ENCODE results near the gene ST7.
"Not testable (repeated sequence)": the region's sequence is repeated elsewhere in the genome, so short reads cannot be mapped to it uniquely, and the experiment has no call there.

The ST7 gene

DNA sequence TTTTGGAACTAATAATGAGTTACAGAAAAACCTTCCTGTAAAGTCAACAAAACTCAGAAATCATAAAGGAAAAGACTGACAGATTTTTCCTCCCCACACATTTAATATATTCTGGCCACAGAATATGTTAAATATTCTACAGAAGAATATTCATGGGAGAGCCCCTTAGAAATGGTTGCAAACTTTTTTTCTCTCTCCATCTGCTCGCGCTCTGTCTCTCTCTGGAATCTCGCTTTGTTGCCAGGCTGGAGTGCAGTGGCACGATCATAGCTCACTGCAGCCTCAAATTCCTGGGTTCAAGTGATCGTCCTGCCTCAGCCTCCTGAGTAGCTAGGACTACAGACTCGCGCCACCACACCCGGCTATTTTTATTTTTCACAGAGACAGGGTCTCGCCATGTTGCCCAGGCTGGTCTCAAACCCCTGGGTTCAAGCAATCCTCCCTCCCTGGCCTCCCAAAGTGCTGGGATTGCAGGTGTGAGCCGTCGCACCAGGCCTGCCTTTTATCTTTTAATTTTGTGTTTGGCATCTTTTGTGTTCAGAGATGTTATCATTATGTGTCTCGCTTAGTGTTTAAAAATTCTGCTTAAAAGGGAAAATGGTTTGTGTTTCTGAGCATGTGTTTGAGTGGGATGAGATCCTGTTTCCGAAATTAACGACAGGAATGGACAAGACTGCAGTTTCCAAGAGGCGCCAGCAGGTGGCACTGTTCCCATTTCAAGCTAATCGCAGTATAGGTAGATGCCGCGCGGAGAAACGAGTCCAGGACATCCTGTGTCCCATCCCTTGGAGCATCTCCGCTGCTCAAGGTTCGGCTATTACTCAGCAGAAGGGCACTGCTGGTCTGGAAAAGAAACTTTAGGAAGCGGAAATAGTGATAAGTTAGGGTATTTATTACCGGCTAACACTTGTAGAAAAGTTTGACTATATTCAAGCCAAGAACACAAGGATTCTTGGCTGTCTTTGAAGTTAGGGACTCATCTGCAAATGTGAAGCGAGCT, 23.1 kb upstream of the ST7 start:
- Histone ChIP-seq H3K4me1 (ENCODE audit: insufficient read depth, low read length) (0 out of 2 replicates have a peak, but pooled peaks cover 4% of the 10 kb centered on the region), H3K27me3 (ENCODE audit: insufficient read depth, low read length) (0 out of 2 replicates have a peak, but pooled peaks cover 5% of the 10 kb centered on the region), H3K9me3 (ENCODE audit: insufficient read depth, low read depth, low read length) (no peaks in the 10 kb centered on the region), H3K4me3 (ENCODE audit: low read length) (no peak overlapping the region), H3K9ac (ENCODE audit: low read depth, low read length) (no peak overlapping the region), H3K36me3 (ENCODE audit: insufficient read depth, low read length) (no peaks in the 10 kb centered on the region), H3K27ac (ENCODE audit: low read depth, low read length) (no peak overlapping the region)
- WGBS, result 51% methylated on average over 25 of the region's 25 CpGs

DNA sequence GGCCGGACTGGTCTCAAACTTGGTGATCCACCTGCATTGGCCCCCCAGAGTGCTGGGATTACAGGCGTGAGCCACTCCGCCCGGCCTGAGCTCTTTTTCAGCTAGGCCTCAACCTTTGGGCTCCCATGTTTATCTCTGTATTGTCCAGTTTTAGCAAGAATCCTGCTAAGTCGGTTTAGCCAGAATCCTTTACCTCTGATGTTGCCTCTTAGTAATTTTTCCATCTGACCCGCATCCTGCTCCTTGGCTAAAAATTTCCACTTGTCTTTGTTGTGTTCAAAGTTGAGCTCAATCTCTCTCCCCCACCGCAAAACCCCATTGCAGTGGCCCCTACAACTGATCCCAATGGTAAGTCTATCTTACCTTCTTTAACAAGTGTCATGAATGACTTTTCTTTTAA, 20.7 kb upstream of the ST7 start:
- Histone ChIP-seq H3K27ac (ENCODE audit: low read depth, low read length) (no peak overlapping the region), H3K4me3 (ENCODE audit: low read length) (no peak overlapping the region)
- 96% methylated on average over 7 of the region's 7 CpGs for WGBS

DNA sequence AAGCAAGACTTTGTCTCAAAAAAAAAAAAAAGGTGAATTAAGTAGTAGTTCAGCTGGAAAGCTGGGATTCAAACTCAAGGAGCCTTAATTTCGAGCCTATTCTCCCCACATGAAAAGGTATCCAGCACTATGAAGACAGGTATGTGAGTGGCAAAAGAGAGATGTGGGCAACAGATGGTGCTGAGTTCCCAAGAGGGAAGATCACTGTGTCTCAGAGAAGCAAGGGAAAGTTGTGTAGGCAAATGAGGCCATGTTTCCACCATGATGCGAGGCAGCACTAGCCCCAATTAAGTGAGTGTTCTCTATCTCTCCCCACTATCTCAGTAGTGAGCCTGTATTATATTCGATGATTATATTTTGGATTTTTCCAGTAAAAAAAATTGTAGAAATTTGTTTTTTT, 19.8 kb upstream of the ST7 start:
- Histone ChIP-seq H3K27me3 (ENCODE audit: insufficient read depth, low read length) (0 out of 2 replicates have a peak, but pooled peaks cover 5% of the 10 kb centered on the region), H3K4me1 (ENCODE audit: insufficient read depth, low read length) (0 out of 2 replicates have a peak, but pooled peaks cover 4% of the 10 kb centered on the region), H3K9me3 (ENCODE audit: insufficient read depth, low read depth, low read length) (no peaks in the 10 kb centered on the region), H3K27ac (ENCODE audit: low read depth, low read length) (no peak overlapping the region), H3K36me3 (ENCODE audit: insufficient read depth, low read length) (no peaks in the 10 kb centered on the region), H3K9ac (ENCODE audit: low read depth, low read length) (no peak overlapping the region), H3K4me3 (ENCODE audit: low read length) (no peak overlapping the region)
- WGBS, result 100% methylated on average over 2 of the region's 3 CpGs

More for the DNA sequence above, 20.7 kb upstream of the ST7 start:
- no peak overlapping the region for H3K9ac ChIP-seq (ENCODE audit: low read depth, low read length)
- no peaks in the 10 kb centered on the region for H3K36me3 ChIP-seq (ENCODE audit: insufficient read depth, low read length)
- 0 out of 2 replicates have a peak, but pooled peaks cover 4% of the 10 kb centered on the region for H3K4me1 ChIP-seq (ENCODE audit: insufficient read depth, low read length)
- no peaks in the 10 kb centered on the region for H3K9me3 ChIP-seq (ENCODE audit: insufficient read depth, low read depth, low read length)
- 0 out of 2 replicates have a peak, but pooled peaks cover 5% of the 10 kb centered on the region for H3K27me3 ChIP-seq (ENCODE audit: insufficient read depth, low read length)

DNA sequence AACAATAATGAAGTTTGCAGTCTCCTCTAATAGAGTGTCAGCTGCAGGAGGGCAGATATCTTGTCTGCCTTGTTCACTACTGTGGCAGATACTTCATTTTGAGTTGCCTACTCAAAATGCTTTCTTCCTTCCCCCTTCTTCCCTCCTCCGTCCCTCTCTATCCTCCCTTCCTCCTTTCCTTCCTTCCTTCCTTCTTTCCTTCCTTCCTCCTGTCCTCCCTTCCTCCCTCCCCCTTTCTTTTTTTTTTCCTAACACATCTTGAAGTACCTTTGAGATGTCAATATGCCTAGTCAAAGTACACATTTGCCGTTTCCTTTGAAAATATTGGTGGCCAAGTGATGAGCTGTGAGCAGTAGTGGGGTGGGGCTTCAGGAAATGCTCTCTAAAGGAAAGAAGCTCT, 18.7 kb upstream of the ST7 start:
- H3K36me3 ChIP-seq (ENCODE audit: insufficient read depth, low read length), result no peaks in the 10 kb centered on the region
- no peak overlapping the region for H3K9ac ChIP-seq (ENCODE audit: low read depth, low read length)
- H3K27ac ChIP-seq (ENCODE audit: low read depth, low read length), result no peak overlapping the region
- H3K4me1 ChIP-seq (ENCODE audit: insufficient read depth, low read length), result 0 out of 2 replicates have a peak, but pooled peaks cover 4% of the 10 kb centered on the region
- H3K27me3 ChIP-seq (ENCODE audit: insufficient read depth, low read length), result 0 out of 2 replicates have a peak, but pooled peaks cover 5% of the 10 kb centered on the region
- 90% methylated on average over 2 of the region's 2 CpGs for WGBS
- no peak overlapping the region for H3K4me3 ChIP-seq (ENCODE audit: low read length)
- no peaks in the 10 kb centered on the region for H3K9me3 ChIP-seq (ENCODE audit: insufficient read depth, low read depth, low read length)

DNA sequence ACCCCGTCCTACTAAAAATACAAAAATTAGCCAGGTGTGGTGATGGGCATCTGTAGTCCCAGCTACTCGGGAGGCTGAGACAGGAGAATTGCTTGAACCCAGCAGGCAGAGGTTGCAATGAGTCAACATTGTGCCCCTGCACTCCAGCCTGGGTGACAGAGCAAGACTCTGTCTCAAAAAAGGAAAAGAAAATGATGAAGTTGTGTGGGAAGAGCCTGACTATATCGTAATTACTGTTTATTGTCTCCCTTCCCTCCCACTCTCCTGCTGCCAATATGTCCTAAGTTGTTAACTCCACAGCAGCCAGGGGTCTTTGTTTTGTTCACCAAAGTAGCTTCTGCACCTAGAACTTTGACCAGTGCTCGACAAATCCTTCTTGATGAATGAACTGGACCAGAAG, 16.5 kb upstream of the ST7 start:
- 93% methylated on average over 4 of the region's 4 CpGs for WGBS
- not testable (repeated sequence) for H3K4me3 ChIP-seq (ENCODE audit: low read length)

DNA sequence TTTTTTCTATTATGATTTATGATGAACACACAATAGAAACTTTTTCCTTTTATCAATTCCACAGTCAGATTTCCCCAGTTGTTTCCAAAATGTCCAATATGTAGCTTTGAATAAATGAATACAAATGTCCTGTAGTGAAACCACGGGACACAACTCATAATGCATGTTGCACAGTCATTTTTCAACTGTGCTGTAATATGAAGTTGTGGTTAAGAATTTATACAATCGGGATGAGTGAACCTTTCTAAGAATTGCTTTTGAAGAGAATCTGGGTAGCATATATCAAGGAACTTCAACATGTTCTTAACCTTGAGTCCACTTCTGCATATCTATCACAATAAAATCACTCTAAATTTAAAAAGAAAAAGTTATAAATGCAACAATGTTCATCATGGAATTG, 14.6 kb upstream of the ST7 start:
- Histone ChIP-seq H3K27me3 (ENCODE audit: insufficient read depth, low read length) (no peaks in the 10 kb centered on the region), H3K9me3 (ENCODE audit: insufficient read depth, low read depth, low read length) (no peaks in the 10 kb centered on the region), H3K4me3 (ENCODE audit: low read length) (no peak overlapping the region), H3K36me3 (ENCODE audit: insufficient read depth, low read length) (no peaks in the 10 kb centered on the region), H3K4me1 (ENCODE audit: insufficient read depth, low read length) (no peaks in the 10 kb centered on the region), H3K27ac (ENCODE audit: low read depth, low read length) (no peak overlapping the region), H3K9ac (ENCODE audit: low read depth, low read length) (no peak overlapping the region)
- 94% methylated on average over 2 of the region's 2 CpGs for WGBS

More for the DNA sequence above, 16.5 kb upstream of the ST7 start:
- not testable (repeated sequence) for H3K9ac ChIP-seq (ENCODE audit: low read depth, low read length); H3K36me3 ChIP-seq (ENCODE audit: insufficient read depth, low read length); H3K27ac ChIP-seq (ENCODE audit: low read depth, low read length); H3K27me3 ChIP-seq (ENCODE audit: insufficient read depth, low read length); H3K9me3 ChIP-seq (ENCODE audit: insufficient read depth, low read depth, low read length); H3K4me1 ChIP-seq (ENCODE audit: insufficient read depth, low read length)

DNA sequence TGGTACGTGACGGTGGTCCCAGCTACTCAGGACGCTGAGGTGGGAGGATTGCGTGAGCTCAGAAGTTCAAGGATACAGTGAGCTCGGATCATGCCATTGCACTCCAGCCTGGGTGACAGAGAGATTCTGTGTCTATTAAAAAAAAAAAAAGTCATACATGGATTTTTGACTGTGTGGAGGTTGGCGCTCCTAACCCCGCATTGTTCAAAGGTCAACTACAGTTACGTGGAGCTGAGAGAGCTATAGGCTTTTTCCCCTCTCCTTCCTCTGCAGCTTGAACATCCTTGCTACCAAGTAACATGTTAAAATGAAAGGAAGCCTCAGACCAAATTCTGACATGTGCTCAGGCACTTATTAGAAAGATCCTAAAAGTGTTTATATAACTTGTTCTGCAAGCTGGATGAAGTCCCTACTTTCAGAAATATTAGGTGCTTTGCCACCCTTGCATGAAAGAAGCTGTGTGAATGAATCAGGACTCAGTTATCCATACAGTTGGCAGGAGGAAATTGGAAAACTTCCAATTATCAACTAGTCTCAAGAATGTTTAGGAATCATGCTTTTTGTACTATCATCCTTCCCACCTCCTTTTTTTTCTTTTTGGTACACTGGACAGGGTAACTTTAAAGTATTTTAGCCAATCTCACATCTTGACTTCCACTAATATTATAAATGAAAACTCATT, 12.5 kb upstream of the ST7 start:
- H3K27ac ChIP-seq (ENCODE audit: low read depth, low read length), result no peak overlapping the region
- H3K4me3 ChIP-seq (ENCODE audit: low read length), result no peak overlapping the region
- H3K36me3 ChIP-seq (ENCODE audit: insufficient read depth, low read length), result no peaks in the 10 kb centered on the region
- H3K27me3 ChIP-seq (ENCODE audit: insufficient read depth, low read length), result no peaks in the 10 kb centered on the region
- H3K9ac ChIP-seq (ENCODE audit: low read depth, low read length), result no peak overlapping the region
- H3K9me3 ChIP-seq (ENCODE audit: insufficient read depth, low read depth, low read length), result no peaks in the 10 kb centered on the region
- 86% methylated on average over 8 of the region's 8 CpGs for WGBS
- H3K4me1 ChIP-seq (ENCODE audit: insufficient read depth, low read length), result no peaks in the 10 kb centered on the region

DNA sequence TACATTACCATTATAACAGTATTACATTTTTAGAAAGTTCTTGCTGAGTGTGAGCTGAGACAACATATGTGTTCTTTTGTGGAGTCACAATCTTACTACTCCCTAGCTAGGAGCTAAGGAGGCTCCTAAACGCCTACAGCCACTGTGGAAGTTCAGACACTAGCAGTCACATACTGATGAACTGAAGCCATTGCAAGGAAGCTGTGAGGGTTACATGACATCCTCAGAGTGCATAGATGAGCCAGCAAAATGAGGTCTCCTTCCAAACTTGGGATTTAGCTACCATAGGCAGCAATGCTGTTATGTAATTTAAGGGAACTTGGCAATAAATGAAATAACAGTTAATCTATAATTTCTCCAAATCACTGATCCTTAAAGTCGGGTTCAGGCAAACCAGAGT, 10.8 kb upstream of the ST7 start:
- Histone ChIP-seq H3K9me3 (ENCODE audit: insufficient read depth, low read depth, low read length) (no peaks in the 10 kb centered on the region), H3K9ac (ENCODE audit: low read depth, low read length) (no peak overlapping the region), H3K36me3 (ENCODE audit: insufficient read depth, low read length) (no peaks in the 10 kb centered on the region), H3K27ac (ENCODE audit: low read depth, low read length) (no peak overlapping the region), H3K4me3 (ENCODE audit: low read length) (no peak overlapping the region), H3K4me1 (ENCODE audit: insufficient read depth, low read length) (no peaks in the 10 kb centered on the region), H3K27me3 (ENCODE audit: insufficient read depth, low read length) (no peaks in the 10 kb centered on the region)
- 81% methylated on average over 1 of the region's 2 CpGs for WGBS

DNA sequence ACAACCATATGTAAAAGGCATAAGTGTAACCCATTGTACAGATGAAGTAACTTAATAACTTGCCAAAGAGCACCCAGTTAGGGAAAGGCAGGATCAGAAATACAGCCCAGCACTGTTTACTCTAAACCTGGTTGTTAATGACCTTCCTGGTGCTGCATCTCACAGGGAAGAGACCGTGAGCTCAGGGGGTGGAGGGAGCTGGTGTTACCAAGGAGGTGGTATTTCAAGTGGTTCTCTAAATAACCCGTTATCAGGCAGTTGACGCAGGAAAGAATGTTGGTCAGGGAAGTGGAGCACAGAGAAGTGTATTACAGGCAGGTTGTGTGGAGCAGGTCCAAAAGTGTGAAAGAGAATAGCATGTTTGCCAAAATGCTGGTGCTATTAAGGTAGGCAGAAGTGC, 4.4 kb upstream of the ST7 start:
- no peak overlapping the region for H3K9ac ChIP-seq (ENCODE audit: low read depth, low read length)
- H3K27me3 ChIP-seq (ENCODE audit: insufficient read depth, low read length), result no peaks in the 10 kb centered on the region
- WGBS, result 69% methylated on average over 3 of the region's 3 CpGs

DNA sequence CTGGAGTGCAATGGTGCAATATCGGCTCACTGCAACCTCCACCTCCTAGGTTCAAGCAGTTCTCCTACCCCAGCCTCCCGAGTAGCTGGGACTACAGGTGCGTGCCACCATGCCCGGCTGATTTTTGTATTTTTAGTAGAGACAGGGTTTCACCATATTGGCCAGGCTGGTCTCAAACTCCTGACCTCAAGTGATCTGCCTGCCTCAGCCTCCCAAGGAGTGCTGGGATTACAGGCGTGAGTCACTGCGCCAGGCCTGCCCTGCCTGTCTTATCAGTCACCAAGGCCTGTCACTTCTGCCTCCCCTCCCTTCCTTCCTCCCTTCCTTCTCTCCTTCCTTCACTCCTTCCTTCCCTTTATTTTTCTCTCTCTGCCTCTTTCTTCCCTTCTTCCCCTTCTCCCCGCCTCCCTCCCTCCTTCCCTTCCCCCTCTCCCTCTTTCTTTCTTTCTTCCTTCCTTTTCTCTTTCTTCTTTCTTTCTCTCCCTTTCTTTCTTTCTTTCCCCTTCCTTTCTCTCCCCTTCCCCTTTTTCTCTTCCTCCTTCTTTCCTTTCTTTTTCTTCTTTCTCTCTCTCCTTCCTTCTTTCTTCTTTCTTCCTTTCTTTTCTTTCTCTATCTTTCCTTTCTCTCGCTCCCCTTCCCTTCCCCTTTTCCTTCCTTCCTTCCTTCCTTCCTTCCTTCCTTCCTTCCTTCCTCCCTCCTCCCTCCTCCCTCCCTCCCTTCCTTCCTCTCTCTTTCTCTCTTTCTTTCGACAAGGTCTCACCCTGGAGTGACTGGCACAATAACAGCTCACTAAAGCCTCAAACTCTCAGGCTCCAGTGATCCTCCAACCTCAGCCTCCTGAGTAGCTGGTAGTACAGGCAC, 3.1 kb upstream of the ST7 start:
- H3K27ac ChIP-seq (ENCODE audit: low read depth, low read length), result no peak overlapping the region
- H3K9ac ChIP-seq (ENCODE audit: low read depth, low read length), result no peak overlapping the region
- 91% methylated on average over 9 of the region's 9 CpGs for WGBS
- no peaks in the 10 kb centered on the region for H3K27me3 ChIP-seq (ENCODE audit: insufficient read depth, low read length)
- H3K9me3 ChIP-seq (ENCODE audit: insufficient read depth, low read depth, low read length), result no peaks in the 10 kb centered on the region
- peaks cover 14% of the 10 kb centered on the region for H3K4me1 ChIP-seq (ENCODE audit: insufficient read depth, low read length)
- no peak overlapping the region for H3K4me3 ChIP-seq (ENCODE audit: low read length)
- no peaks in the 10 kb centered on the region for H3K36me3 ChIP-seq (ENCODE audit: insufficient read depth, low read length)

More for the DNA sequence above, 4.4 kb upstream of the ST7 start:
- Histone ChIP-seq H3K27ac (ENCODE audit: low read depth, low read length) (no peak overlapping the region), H3K4me1 (ENCODE audit: insufficient read depth, low read length) (peaks cover 7% of the 10 kb centered on the region; the same call in 1 of the 2 replicates), H3K9me3 (ENCODE audit: insufficient read depth, low read depth, low read length) (no peaks in the 10 kb centered on the region), H3K36me3 (ENCODE audit: insufficient read depth, low read length) (no peaks in the 10 kb centered on the region), H3K4me3 (ENCODE audit: low read length) (no peak overlapping the region)
